ENCODE data around the gene CCDC33. TPM values are rescaled to one million over a fixed set of nuclear protein-coding genes. Genes with fewer than 3 reads are reported as not detected.

Gene CCDC33
- polyA plus RNA-seq, 3 donors from 2014 or later: not detected

GRCh38 chr15:74263466-74263865 is 27.3 kb downstream of the CCDC33 start:
- no peak overlapping the region for H3K27ac Mint-ChIP-seq
- H3K27me3 Mint-ChIP-seq (ENCODE audit: low read depth in 3 of 3): peaks cover 8 to 20% (median 13%) of the 10 kb centered on the region in 3 donors
- no peaks in the 10 kb centered on the region for H3K9me3 Mint-ChIP-seq
- no peak overlapping the region for H3K4me3 Mint-ChIP-seq
- no peak for DNase-seq
- H3K4me1 Mint-ChIP-seq: no peaks in the 10 kb centered on the region
- no peaks in the 10 kb centered on the region for H3K36me3 Mint-ChIP-seq

DNA sequence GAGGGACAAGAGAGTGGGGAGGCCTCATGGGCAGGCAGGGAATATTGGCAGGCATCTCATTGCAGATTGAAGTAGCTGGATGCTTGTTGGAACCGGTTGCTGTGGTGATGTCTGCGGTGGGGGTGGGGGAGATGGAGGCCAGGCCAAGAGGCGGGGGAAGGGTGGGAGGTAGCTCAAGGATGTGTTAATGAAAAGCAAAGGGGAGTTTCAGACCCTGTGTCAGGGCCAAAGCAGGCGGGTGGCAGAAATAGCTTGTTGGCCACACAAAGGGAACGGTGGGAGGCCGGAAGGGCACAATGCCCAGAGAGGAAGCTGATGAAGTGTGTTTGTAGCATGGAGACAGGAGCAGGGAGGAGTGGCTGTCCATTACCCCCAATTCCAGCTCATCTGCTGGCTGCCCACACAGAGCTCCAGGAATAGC is 28.0 kb downstream of the CCDC33 start:
- Mint-ChIP-seq H3K27me3 (ENCODE audit: low read depth in 3 of 3) (peaks cover 8 to 19% (median 17%) of the 10 kb centered on the region in 3 donors), H3K36me3 (no peaks in the 10 kb centered on the region), H3K9me3 (no peaks in the 10 kb centered on the region), H3K4me1 (no peaks in the 10 kb centered on the region), H3K27ac (no peak overlapping the region), H3K4me3 (no peak overlapping the region)
- DNase-seq: no peak

- H3K4me1 Mint-ChIP-seq: no peaks in the 10 kb centered on the region
- no peak overlapping the region for H3K27ac Mint-ChIP-seq
- no peak overlapping the region for H3K4me3 Mint-ChIP-seq
- no peak for DNase-seq
- no peaks in the 10 kb centered on the region for H3K9me3 Mint-ChIP-seq
- H3K27me3 Mint-ChIP-seq (ENCODE audit: low read depth in 3 of 3): peaks cover 10 to 18% (median 18%) of the 10 kb centered on the region in 3 donors
- no peaks in the 10 kb centered on the region for H3K36me3 Mint-ChIP-seq
Observed at GRCh38 chr15:74265046-74265639, 29.0 kb downstream of the CCDC33 start.

GRCh38 chr15:74268020-74268419 is 31.9 kb downstream of the CCDC33 start:
- Mint-ChIP-seq H3K9me3 (no peaks in the 10 kb centered on the region), H3K27me3 (ENCODE audit: low read depth in 3 of 3) (peaks cover 11 to 19% (median 15%) of the 10 kb centered on the region in 3 donors), H3K36me3 (no peaks in the 10 kb centered on the region), H3K4me1 (no peaks in the 10 kb centered on the region), H3K4me3 (no peak overlapping the region), H3K27ac (no peak overlapping the region)
- DNase-seq: no peak

- no peak for DNase-seq
- Mint-ChIP-seq H3K4me3 (no peak overlapping the region), H3K27me3 (ENCODE audit: low read depth in 3 of 3) (peaks cover 6 to 19% (median 15%) of the 10 kb centered on the region in 3 donors), H3K4me1 (no peaks in the 10 kb centered on the region), H3K27ac (no peak overlapping the region), H3K36me3 (no peaks in the 10 kb centered on the region), H3K9me3 (no peaks in the 10 kb centered on the region)
Observed at GRCh38 chr15:74269362-74270035, 33.4 kb downstream of the CCDC33 start.

GRCh38 chr15:74270155-74270554 is 34.0 kb downstream of the CCDC33 start:
- peaks cover 7 to 17% (median 14%) of the 10 kb centered on the region in 3 donors for H3K27me3 Mint-ChIP-seq (ENCODE audit: low read depth in 3 of 3)
- no peak overlapping the region for H3K4me3 Mint-ChIP-seq
- H3K4me1 Mint-ChIP-seq: no peaks in the 10 kb centered on the region

DNA sequence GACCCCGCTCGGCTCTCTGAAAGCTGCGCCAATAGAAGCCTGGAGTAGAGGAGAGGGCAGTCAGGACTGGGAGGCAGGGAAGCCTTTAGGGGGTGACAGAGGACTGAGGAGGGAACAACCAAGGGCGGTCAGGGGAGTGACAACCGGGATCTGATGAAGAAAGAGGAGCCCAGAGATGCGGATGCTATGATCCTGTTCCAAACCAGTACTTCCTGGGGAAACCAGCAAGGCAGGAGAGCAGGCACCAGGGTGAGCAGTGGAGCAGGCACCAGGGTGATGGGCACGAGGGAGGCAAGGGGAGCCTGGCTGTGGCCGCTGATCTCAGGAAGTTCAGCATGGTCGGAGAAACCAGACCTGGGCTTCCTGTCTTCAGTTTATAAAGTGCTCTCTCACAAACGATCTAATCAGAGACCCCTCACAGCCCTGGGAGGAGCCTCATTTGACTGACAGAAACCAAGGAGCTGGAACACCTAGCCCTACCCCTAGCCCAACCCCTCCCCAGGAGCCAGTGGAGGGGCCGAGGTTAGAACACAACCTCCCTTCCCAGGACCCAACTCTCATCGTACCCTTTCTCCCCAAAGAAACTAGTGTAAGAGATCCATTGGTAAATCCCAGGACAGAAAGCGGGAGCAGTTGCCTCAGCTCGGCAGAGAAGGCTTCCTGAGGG is 34.9 kb downstream of the CCDC33 start:
- Mint-ChIP-seq H3K36me3 (no peaks in the 10 kb centered on the region), H3K27ac (no peak overlapping the region), H3K27me3 (ENCODE audit: low read depth in 3 of 3) (peaks cover 6 to 13% (median 11%) of the 10 kb centered on the region in 3 donors)

More at GRCh38 chr15:74270155-74270554, 34.0 kb downstream of the CCDC33 start:
- Mint-ChIP-seq H3K36me3 (no peaks in the 10 kb centered on the region), H3K9me3 (no peaks in the 10 kb centered on the region), H3K27ac (no peak overlapping the region)
- no peak for DNase-seq

GRCh38 chr15:74272812-74273211 is 36.7 kb downstream of the CCDC33 start:
- no peaks in the 10 kb centered on the region for H3K9me3 Mint-ChIP-seq
- DNase-seq: no peak

More for the DNA sequence above, 34.9 kb downstream of the CCDC33 start:
- Mint-ChIP-seq H3K9me3 (no peaks in the 10 kb centered on the region), H3K4me1 (no peaks in the 10 kb centered on the region), H3K4me3 (no peak overlapping the region)
- DNase-seq: no peak

DNA sequence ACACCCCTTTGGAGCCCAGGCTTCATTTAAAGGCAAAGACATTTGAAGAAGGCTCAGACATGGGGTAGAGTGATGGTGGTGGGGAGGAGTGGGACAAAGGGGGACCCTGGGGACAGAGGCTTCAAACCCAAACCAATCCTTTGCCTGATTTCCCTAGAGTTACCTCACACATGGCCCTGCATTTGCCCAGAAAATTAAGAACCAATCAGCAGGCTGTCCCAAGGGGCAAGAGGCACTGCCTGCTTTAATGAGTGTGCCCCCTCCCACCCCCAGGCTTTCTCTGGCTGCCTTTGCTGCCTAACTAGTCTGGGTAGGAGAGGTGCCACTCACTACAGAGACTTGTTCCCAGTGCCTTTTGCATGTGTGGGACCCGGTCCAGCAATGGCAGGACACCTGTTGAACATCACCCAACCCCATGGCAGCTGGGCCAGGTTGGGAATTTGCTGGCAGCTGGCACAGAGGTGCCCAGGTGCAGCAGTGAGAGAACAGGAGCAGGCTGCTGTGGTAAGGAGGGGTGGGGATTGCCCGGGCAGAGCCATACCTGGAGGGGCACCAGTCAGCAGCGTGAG is 38.4 kb downstream of the CCDC33 start:
- H3K4me1 Mint-ChIP-seq: no peaks in the 10 kb centered on the region
- no peak overlapping the region for H3K4me3 Mint-ChIP-seq

More at GRCh38 chr15:74272812-74273211, 36.7 kb downstream of the CCDC33 start:
- Mint-ChIP-seq H3K27ac (no peak overlapping the region), H3K4me3 (no peak overlapping the region), H3K4me1 (no peaks in the 10 kb centered on the region), H3K27me3 (ENCODE audit: low read depth in 3 of 3) (peaks cover 6 to 10% (median 8%) of the 10 kb centered on the region in 3 donors), H3K36me3 (no peaks in the 10 kb centered on the region)

DNA sequence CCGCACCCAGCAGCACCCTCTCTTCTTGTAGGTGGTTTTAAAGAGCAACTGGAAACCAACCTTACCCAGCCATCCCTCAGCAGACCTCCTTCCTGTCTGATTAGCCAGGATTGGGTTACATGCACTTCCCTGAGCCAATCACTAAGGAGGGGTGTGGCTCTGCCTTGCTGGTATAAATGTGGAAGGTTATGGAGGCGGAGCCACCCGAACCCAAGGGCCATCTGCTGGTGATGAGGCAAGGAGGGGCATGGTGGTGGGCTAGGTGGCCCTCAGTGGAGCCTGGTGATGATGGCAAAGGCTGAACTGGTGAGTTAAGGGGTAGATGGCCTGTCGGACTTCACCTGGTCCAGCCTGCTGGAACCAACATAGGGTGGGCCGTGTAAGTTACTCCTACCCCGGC is 39.8 kb downstream of the CCDC33 start:
- H3K4me3 Mint-ChIP-seq: no peak overlapping the region
- peaks cover 1 to 7% (median 2%) of the 10 kb centered on the region in 3 donors for H3K27me3 Mint-ChIP-seq (ENCODE audit: low read depth in 3 of 3)
- H3K27ac Mint-ChIP-seq: no peak overlapping the region
- DNase-seq: no peak
- H3K4me1 Mint-ChIP-seq: no peaks in the 10 kb centered on the region
- no peaks in the 10 kb centered on the region for H3K36me3 Mint-ChIP-seq
- no peaks in the 10 kb centered on the region for H3K9me3 Mint-ChIP-seq

More for the DNA sequence above, 38.4 kb downstream of the CCDC33 start:
- H3K27me3 Mint-ChIP-seq (ENCODE audit: low read depth in 3 of 3): peaks cover 4 to 5% (median 4%) of the 10 kb centered on the region in 3 donors
- no peaks in the 10 kb centered on the region for H3K9me3 Mint-ChIP-seq
- H3K36me3 Mint-ChIP-seq: no peaks in the 10 kb centered on the region
- DNase-seq: no peak
- H3K27ac Mint-ChIP-seq: no peak overlapping the region

DNA sequence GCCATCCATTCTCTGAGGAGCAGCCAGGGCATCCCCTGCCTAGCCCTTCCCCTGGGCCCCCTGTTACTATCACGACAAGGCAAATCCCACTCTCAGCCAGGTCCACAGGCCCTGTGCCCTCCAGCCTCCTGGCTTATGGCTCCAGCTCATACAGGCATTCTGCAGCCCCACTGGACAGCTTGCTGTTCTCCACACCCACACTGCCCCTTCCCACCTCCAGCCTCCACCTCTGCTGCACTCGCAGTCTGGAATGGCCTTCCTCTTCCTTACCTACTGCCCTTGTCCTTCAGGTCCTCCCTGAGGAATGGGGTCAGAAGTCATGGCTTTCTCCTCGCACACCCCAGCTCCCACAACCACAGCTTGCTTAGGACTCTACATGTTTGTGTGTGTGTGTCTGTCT is 40.4 kb downstream of the CCDC33 start:
- no peaks in the 10 kb centered on the region for H3K36me3 Mint-ChIP-seq
- peaks cover 1 to 7% (median 2%) of the 10 kb centered on the region in 3 donors for H3K27me3 Mint-ChIP-seq (ENCODE audit: low read depth in 3 of 3)
- no peak for DNase-seq
- no peaks in the 10 kb centered on the region for H3K9me3 Mint-ChIP-seq
- no peaks in the 10 kb centered on the region for H3K4me1 Mint-ChIP-seq
- H3K4me3 Mint-ChIP-seq: no peak overlapping the region
- H3K27ac Mint-ChIP-seq: no peak overlapping the region

DNA sequence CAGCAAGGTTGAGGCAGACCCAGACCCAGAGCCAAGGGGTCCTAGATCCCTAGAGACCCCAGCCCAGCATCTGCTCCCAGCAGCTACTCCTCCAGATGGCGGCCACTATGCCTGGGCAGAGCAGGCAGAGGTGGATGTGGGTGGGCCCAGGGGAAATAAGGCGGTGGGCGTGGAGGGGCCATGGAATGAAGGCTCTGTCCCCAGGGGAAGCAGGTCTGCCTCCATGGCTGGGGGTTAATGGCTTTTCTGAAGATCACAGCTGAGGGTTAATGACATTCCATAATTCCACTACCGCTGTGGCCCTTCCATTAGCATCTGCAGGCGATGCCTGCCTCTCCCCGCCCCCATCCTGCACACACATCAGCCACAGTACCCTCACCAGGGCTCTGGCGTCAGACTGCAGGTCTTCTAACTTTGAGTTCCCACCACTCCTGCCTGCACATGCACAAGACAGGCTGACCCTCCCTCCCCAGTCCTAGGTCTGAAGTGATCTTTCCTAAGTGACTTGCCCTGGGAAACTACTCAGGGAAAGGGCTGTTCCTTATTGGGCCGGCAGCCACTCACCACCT is 41.2 kb downstream of the CCDC33 start:
- H3K9me3 Mint-ChIP-seq: no peaks in the 10 kb centered on the region
- H3K4me3 Mint-ChIP-seq: no peak overlapping the region
- no peaks in the 10 kb centered on the region for H3K36me3 Mint-ChIP-seq
- no peak for DNase-seq
- no peaks in the 10 kb centered on the region for H3K4me1 Mint-ChIP-seq
- no peak overlapping the region for H3K27ac Mint-ChIP-seq
- H3K27me3 Mint-ChIP-seq (ENCODE audit: low read depth in 3 of 3): peaks cover 1 to 4% (median 2%) of the 10 kb centered on the region in 3 donors

DNA sequence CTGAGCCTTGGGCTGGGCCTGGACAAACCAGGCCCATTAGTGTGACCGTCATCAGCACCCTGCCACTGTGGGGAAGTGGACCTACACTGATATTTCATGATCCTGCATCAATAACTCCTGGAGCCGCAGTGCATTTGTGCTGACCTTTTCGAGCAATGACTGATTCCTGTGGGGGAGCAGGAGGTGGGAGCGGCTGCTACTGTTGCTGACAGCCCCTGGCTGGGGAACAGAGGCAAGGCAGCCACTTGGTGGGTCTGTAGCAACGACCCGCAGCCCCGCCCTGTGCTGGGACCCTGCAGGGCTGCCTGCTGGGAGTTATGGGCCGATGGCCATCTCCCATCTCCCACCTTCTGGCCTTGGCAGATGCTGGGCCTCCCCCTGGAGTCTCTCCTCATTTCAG is 42.1 kb downstream of the CCDC33 start:
- no peaks in the 10 kb centered on the region for H3K9me3 Mint-ChIP-seq
- no peak overlapping the region for H3K27ac Mint-ChIP-seq
- peaks cover 1 to 4% (median 2%) of the 10 kb centered on the region in 3 donors for H3K27me3 Mint-ChIP-seq (ENCODE audit: low read depth in 3 of 3)
- no peaks in the 10 kb centered on the region for H3K4me1 Mint-ChIP-seq
- no peak for DNase-seq
- H3K36me3 Mint-ChIP-seq: no peaks in the 10 kb centered on the region
- no peak overlapping the region for H3K4me3 Mint-ChIP-seq

Measured in immature natural killer cell (primary cell).